ENCODE results near the gene MTAP.

Gene MTAP

DNA sequence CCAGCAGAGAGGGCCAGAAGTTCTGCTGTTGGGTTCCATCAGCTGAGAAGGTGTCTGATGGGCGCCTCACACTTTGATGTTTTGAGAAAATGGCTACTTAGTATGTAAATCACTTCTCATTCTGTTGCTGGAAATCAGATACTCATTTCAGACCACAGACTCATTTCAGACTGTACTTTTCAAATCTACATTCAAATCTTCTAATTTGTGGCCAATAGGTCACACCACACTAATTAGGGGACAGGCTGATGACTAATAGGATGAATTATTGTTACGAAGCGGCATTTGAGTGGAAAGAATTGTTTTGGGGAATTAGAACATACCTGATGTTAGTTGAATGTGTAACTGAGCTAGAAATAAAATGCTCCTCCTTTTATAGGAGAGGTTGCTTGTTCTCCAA is 13.2 kb downstream of the MTAP start:
- Histone ChIP-seq H3K4me1 (ENCODE audit: control insufficient read depth, insufficient read depth, low read length) (no peaks in the 10 kb centered on the region), H3K9me3 (ENCODE audit: control insufficient read depth, insufficient read depth, low read depth, low read length) (no peaks in the 10 kb centered on the region; the same call in 1 of the 2 replicates), H3K27ac (ENCODE audit: extremely low read depth, low read depth, low read length) (no peak overlapping the region), H3K4me3 (ENCODE audit: low read depth, low read length) (no peak overlapping the region), H3K36me3 (ENCODE audit: control insufficient read depth in 2 of 2, insufficient read depth in 1 of 2, low read length in 2 of 2) (peaks cover 16 to 68% of the 10 kb centered on the region in 2 experiments)
- ChIA-PET POLR2A (no interaction called here), CTCF (interaction anchor here (0.5 to 5.5 kb wide), 4 partner anchors 10 to 427 kb away, joined by 3 to 80 read pairs (median 5); no protein-coding TSS in a partner anchor)
- TF ChIP-seq PBX3 (CRISPR knock-in tag; IDR thresholded peaks at IDR 0.05) (no peak), TCF7L2 (IDR thresholded peaks at IDR 0.05; ENCODE audit: borderline replicate concordance, low read depth, low read length) (no peak), KLF8 (tag by site-specific recombination; IDR thresholded peaks at IDR 0.05) (no peak), ZNF571 (tag by site-specific recombination; IDR thresholded peaks at IDR 0.05) (no peak), WT1 (tag by site-specific recombination; IDR thresholded peaks at IDR 0.05) (no peak), ZFP41 (tag by site-specific recombination; IDR thresholded peaks at IDR 0.05; ENCODE audit: borderline replicate concordance) (no peak), ZNF292 (tag by site-specific recombination; IDR thresholded peaks at IDR 0.05; ENCODE audit: borderline replicate concordance, low read depth) (no peak), ZEB2 (tag by site-specific recombination; IDR thresholded peaks at IDR 0.05) (no peak), ZBTB10 (tag by site-specific recombination; IDR thresholded peaks at IDR 0.05) (no peak), ZNF664 (tag by site-specific recombination; IDR thresholded peaks at IDR 0.05) (no peak), ZNF560 (tag by site-specific recombination; IDR thresholded peaks at IDR 0.05; ENCODE audit: borderline replicate concordance) (no peak), CTCF (tag by site-specific recombination; IDR thresholded peaks at IDR 0.05) (no peak), OVOL3 (tag by site-specific recombination; IDR thresholded peaks at IDR 0.05) (no peak), ZNF266 (tag by site-specific recombination; IDR thresholded peaks at IDR 0.05; ENCODE audit: low read depth) (no peak), ZNF132 (tag by site-specific recombination; IDR thresholded peaks at IDR 0.05; ENCODE audit: borderline replicate concordance) (no peak), ZBTB21 (tag by site-specific recombination; IDR thresholded peaks at IDR 0.05) (no peak), ZNF670 (tag by site-specific recombination; IDR thresholded peaks at IDR 0.05; ENCODE audit: low read depth) (no peak)
- TF ChIP-seq, protein P1, sequence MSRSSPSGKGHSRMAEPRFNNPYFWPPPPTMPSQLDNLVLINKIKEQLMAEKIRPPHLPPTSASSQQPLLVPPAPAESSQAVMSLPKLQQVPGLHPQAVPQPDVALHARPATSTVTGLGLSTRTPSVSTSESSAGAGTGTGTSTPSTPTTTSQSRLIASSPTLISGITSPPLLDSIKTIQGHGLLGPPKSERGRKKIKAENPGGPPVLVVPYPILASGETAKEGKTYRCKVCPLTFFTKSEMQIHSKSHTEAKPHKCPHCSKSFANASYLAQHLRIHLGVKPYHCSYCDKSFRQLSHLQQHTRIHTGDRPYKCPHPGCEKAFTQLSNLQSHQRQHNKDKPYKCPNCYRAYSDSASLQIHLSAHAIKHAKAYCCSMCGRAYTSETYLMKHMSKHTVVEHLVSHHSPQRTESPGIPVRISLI (tag by site-specific recombination; IDR thresholded peaks at IDR 0.05): no peak
- TF ChIP-seq, protein P2, sequence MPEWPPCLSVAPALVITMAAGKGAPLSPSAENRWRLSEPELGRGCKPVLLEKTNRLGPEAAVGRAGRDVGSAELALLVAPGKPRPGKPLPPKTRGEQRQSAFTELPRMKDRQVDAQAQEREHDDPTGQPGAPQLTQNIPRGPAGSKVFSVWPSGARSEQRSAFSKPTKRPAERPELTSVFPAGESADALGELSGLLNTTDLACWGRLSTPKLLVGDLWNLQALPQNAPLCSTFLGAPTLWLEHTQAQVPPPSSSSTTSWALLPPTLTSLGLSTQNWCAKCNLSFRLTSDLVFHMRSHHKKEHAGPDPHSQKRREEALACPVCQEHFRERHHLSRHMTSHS (tag by site-specific recombination; IDR thresholded peaks at IDR 0.05): no peak
